ENCODE results near the gene CD55.

- TF ChIP-seq CTCF (conservative IDR thresholded peaks at IDR 0.05; ENCODE audit: low read depth, low read length) (no peak), EZH2 (IDR thresholded peaks at IDR 0.05; ENCODE audit: low read length, unreplicated experiment) (no peak), EZH2phosphoT487 (IDR thresholded peaks at IDR 0.05; ENCODE audit: borderline replicate concordance, low read length) (no peak)
These were observed 43.6 kb downstream of the CD55 start for GRCh38 chr1:207365063-207365462.

Data from PC-3 (cell line).